ENCODE results near the gene PGAP3. TPM values are rescaled to one million over a fixed set of nuclear protein-coding genes. Genes with fewer than 3 reads are reported as not detected.
A peak's percentile ranks its signal among the peaks of the same experiment; 100 is the strongest.

Gene PGAP3
- total RNA-seq, 1 donor from 2014 or later = 9.7 TPM

DNA sequence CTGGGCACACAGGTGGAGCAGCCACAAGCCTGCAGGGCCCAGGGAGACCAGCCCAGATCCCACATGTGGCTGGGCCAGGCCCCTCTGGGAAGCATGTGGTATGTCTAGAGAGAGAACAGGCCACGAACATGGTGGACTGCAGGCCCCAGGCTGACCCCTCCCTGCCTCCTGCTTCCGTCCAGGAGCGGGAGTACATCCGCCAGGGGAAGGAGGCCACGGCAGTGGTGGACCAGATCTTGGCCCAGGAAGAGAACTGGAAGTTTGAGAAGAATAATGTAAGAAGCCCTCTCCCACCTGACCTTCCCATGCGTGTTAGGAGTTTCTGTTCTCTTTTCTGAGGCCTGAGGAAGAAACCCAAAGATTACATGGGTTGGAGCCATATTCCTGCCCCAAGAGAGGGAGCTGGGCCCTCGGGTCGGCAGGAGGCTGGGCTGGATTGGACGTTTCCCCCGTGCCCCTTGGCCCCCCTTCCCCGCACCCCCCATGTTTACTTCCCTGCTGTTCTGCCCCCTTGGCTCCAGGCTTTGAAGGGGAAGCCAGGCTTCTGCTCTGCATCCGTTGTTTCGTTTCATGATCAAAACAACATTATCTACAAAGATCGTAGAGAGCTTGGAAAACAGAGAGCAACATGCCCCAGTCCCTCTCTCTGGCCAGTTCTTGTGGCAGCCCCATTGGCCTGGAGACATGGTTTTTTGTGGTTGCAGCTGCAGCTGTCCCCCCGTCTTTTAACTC, 28.4 kb downstream of the PGAP3 start:
- no peak for DNase-seq

DNA sequence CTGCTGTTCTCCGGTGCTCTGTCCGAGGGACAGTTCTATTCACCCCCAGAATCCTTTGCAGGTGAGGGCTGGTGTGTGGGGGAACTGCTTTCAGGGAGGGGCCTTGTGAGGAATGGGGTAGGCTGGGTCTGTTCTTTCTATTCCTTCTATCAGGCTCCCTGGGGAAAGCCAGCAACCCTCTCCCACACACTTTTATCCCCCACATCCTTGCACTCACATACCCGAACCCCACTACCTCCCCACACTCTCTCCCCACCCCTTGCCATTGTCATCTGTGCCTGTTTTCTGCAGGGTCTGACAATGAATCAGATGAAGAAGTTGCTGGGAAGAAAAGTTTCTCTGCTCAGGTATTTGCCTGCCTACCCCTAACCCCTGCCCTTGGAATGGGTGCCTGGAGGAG, 29.1 kb downstream of the PGAP3 start:
- DNase-seq = no peak

DNA sequence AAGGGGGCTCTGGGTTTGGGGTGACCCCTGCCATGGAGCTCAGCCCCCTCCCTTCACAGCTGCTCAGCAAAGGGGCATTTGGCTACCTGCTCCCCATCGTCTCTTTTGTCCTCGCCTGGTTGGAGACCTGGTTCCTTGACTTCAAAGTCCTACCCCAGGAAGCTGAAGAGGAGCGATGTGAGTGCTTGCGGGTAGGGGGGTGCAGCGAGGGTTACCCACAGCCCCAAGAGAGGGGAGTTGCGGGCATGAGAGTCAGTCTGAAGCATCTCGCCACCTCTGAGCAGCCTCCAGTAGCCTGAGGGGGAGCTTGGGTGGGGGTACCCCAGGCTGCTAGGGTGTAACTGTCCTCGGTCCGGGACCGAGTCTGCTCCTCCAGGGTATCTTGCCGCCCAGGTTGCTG, 29.5 kb downstream of the PGAP3 start:
- DNase-seq = no peak

DNA sequence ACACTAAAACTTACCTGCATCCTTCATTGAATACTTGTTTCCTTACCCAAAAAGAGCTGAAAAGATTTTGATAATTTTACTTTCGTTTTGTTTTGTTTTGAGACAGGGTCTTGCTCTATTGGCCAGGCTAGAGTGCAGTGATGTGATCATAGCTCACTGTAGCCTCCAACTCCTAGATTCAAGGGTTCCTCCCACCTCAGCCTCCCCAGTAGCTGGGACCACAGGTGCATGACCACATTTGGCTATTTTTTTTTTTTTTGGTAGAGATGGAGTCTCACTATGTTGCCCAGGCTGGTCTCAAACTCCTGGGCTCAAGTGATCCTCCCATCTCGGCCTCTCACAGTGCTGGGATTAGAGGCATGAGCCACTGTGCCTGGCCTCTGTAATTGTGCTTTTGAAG, 32.8 kb downstream of the PGAP3 start:
- no peak for DNase-seq

DNA sequence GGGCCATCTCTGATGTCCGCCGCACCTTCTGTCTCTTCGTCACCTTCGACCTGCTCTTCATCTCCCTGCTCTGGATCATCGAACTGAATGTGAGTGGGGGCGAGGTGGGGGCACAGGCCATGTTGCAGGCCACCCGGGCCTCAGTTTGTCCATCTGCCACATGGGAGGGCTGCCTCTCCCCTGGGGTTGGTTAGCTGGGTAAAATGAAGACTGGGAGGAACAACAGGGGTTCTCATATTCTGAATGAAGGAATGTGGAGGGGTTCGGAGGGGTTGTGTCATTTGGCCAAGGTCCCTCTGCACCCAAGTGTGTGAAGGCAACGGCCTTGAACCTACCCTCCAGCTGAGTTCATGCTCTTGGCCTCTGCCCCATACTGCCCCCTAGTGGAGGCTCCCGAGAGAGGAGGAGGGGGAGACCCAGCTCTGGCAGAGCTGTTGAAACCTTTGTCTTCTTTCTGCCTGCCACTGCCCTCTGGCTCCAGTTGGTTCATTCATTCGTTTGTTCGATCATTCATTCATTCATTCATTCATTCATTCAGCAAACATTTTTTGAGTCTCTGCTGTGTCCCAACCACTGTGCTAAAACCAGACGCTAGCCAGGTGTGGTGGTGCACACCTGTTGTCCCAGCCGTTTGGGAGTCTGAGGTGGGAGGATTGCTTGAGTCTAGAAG, 34.1 kb downstream of the PGAP3 start:
- DNase-seq = no peak

DNA sequence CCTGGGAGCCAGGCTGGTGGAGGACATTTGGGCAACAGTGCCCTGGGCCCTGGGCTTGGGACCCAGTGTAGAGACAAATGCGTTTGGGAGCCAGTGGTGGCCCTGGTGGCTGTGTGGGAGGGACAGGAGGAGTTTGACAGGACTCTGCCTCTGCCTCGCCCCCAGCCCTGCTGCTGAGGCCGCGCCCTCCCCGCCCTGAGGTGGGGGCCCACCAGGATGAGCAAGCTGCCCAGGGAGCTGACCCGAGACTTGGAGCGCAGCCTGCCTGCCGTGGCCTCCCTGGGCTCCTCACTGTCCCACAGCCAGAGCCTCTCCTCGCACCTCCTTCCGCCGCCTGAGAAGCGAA, 34.6 kb downstream of the PGAP3 start:
- no peak for DNase-seq

DNA sequence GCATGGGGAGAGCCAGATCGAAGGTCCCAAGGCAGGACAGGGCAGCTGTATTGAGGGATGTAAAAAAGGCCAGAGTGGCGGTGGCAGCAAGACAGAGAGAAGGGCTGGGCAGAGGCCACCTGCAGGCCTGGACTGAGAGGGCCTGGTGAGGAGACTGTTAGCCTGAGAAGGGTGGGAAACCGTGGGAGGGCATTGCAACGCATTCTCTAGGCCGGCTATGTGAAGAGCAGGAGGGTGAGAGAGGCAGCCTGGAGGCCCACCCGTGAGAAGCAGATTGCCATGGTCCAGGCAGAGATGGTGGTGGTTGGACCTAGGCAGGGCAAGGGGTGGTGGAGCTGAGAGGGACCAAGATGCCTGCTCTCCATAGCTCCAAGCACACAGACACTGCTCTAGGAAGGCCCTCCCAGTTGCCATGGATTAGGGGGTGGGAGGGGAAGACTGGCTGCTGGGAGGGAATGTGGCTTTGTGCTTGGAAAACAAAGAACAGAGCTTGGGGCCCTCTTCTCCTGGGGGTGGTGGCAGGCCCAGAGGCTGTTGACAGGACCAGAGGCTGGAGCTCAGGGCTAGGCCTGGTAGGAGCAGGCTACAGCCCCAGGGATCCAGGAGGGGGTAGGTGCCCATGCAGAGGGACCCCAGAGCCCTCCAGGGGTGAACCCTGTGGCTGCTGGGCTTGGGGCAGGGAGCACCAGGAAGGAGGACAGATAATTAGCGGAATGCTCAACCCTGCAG, 35.1 kb downstream of the PGAP3 start:
- no peak for DNase-seq

DNA sequence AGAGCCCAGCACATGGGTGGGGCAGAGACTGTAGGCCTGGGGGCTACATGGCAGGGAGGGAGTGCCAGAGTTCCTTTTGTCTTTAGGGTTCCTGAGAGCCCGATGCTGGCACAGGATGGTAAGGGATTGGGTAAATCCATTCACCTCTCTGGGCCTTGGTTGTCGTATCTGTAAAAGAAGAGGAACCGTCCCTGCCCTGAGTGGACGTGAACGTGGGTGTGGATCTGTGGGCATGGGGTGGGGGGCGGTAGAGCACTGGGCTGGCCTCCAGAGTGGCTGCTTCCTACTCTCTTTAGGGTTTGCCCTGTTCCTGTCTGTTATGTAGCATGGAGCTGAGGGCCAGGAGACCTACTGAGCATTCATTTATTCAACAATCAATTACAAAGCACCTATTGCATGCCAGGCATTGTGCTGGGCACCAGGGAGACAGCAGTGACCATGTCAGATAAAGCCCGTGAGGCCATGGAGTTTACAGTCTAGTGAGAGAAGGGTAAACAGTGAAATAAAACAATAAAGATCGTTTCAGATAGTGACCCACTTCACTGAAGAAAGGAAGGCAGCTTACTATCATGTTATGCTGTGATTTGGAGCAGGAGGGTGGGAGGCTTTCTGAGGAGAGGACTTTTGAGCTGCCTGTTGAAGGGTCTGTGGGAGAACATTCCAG, 35.8 kb downstream of the PGAP3 start:
- DNase-seq = no peak

DNA sequence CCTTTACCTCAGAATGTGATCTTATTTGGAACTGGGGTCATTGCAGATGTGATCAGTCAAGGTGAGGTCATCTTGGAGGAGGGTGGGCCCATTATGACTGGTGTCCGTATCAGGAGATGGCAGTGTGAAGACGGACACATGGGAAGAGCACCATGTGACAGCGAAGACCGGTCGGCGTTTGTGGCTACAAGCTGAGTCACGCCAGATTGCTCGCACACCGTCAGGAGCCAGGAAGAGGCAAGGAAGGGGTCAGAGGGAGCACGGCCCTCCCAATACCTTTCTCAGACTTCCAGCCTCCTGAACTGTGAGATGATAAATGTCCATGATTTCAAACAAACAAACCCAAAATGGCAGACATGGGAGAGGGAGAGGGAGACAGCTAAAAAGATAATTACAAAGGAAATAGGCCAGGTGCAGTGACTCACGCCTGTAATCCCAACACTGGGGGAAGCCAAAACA, 37.7 kb downstream of the PGAP3 start:
- DNase-seq = no peak

DNA sequence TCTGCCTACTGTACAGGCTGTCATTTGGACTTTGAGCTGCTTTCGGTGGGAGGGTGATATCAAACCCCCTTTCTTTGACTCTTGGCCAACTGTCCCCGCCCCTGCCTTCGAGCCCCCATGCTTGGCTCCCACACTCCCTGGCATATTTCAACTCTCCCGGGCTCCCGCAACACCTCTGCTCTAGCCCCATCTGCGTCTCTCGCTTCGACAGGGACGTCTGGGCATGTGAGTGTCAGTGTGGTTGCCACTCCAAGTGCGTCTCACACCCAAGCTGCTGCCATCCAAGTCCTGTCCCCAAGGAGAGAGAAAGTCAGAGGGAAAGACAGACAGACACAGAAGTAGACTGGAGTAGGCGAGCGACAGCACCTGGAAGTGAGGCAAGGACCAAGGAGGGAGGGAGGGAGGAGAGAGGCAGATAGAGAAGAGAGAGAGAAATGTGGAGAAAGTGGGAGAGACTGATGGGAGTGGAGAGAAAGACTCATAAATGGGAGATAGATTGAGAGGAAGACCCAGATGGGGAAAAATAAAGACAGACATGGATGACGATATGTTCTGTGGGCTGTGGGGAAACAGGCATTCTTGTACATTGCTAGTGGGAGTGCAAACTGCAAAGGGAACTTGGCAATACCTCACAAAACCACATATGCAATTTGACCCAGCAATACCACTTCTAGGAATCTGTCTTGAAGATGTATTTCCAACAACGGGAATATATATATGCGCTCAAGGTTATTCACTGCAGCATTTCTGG, 39.1 kb downstream of the PGAP3 start:
- peak; percentile 59 for DNase-seq

DNA sequence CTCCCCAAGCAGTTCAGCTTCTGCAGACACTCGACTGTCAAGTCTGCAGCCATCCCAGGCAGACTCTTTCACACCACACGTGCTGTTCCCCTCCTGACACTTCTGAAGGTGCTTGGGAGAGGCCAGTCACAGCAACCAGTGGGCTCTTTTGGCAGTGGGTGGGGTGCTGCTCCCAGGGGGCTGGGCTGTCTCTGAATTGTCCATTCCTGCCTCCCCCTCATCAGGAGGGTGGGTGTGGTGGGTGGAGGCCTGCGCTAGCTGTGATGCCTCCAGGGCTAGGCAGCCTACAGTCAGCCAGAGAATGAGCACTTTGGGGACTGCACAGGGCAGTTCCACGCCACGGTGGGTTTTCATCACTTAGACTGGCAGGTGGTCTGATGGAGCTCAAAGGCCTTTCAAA, 40.6 kb downstream of the PGAP3 start:
- no peak for DNase-seq

DNA sequence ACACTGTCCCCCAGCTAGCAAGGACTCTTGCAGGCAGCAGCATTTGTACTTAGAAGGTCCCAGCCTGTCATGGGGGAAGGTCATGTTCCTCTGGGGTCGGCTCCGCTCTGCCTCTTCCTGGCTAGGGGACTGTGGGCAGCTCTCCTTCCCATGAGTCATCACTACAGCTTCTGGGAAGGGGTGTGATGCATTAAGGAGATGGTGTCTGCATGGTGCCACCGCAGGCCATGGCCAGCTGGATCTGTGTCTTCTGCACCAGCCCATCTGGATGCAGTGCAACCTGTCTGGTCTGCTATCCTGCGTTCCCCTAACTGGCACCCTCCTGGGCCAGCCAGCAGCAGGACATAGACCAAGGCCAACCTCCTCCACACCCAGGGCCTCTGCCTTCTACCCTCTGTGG, 44.6 kb downstream of the PGAP3 start:
- DNase-seq = no peak

DNA sequence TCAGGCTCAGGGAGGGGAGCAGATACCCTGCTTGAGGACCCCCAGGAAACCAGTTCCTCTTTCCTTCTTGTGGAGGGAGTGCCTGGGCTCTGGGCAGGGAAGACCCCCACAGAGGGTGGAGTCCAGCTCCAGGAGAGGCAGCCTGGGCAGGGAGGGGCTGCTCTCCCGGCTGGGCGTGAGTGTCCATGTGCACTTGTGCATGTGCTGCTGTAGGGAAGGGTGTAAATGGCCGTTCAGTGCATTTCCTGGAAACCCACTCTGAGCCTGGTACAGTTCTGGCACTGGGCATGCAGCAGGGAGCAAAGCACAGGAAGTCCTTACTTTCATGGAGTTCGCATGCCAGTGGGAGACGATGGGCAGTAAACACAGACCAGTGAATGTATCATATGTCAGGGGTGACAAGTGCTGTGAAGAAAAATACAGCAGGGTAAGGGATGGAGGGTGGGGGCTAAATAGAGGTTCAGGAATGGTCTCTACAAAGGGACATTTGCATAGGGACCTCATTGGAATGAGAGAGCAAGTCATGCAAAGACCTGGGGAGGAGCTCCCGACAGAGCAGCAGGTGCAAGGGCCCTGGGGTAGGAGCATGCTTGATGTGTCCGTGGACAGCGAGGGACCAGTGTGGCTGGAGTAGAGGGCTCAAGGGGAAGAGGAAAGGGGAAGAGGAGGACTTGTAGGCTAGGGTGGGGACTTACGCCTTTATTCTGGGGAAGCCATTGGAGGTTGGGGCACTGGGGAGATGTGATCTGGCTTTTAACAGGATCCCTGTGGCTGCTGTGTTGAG, 45.4 kb downstream of the PGAP3 start:
- no peak for DNase-seq

DNA sequence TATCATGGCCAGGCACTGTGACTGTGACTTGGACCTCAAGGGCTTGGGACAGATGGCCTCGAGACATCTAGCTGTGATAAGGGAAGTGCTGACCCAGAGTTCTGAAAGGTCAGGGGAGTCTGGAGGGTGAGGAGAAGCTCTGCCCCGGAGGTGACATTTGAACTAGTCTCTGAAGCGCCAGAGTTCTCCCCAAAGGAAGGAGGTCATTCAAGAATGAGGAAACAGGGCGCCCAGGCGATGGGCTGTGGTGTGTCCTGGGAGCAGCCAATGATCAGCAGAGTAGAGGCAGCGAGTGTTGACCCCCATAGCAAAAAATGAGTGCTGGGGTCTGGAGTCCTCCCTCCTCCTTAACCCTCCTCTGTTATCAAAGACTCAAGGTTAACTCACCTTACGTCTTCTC, 46.0 kb downstream of the PGAP3 start:
- no peak for DNase-seq

DNA sequence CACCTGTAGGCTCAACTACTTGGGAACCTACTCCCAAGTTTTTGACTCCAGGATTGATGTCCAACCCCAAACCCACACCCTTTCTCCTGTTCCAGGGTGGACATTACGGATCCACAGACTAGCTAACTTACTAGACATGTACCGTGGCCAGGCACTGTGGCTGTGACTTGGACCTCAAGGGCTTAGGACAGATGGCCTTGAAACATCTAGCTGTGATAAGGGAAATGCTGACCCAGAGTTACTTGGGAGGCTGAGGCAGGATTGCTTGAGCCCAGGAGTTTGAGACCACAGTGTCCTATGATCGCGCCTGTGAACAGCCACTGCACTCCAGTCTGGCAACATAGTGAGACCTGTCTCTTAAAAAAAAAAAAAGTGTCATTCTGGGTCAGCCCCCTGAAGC, 46.8 kb downstream of the PGAP3 start:
- DNase-seq = no peak

DNA sequence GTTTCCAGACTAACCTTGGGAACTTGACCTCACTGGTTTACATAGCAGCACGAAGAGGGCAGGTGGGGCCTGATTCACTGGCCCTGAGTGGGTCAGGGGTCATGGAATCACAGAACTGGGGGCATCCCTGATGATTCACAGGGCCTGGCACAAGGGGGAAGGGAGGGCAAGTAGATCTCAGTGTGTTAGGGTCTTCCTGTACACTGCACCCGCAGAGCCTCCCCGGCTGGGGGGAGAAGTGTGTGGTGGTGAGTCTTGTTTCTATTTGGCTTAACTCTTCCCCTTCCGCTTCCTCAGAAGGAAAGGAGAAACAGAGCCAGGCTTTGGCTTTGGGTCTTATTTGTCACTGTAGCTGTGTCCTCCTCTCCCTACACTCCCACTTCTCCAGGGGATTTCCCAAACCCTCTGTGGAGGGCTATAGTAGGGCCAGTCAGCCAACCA, 47.2 kb downstream of the PGAP3 start:
- no peak for DNase-seq

DNA sequence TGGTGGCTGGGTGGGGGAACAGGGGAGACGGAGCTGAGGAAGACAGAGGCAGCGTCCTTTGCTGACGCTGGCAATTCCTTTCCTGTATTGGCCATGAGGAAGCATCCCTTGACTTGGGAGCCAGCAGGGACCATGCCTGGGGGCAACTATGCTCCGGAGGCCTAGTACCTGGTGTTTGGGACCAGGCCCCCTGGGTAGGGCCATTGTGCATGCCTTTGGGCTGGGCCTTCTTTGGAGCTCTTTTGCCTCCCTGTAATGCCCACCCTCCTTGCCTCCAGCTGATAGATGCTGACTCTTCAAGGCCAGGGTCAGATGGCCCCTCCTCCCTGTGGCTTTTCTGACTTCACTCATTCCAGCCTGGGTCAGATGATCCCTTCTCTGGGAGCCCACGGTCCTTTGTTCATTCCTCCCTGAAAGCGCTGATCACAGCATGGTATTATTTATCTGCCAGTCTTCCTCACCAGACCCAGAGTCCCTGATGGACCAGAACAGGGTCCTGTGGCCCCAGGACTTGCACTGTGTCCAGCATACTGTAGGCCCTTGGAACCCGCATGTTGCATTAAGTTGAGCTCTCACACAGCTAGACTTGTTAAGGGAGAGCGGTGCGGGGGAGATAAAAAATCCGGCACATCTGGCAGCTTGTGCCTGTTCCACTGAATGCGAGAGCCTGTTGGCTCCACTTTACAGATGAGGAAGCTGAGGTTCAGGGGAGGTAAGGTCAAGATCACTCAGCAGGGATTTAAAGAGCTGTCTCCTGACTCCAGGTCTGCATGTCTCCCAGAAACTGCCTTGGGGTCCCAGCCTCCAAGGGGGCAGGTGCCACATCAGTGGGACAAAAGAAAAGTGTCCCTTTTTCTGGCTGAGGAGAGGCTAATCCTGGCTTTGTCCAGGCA, 48.0 kb downstream of the PGAP3 start:
- DNase-seq = no peak

DNA sequence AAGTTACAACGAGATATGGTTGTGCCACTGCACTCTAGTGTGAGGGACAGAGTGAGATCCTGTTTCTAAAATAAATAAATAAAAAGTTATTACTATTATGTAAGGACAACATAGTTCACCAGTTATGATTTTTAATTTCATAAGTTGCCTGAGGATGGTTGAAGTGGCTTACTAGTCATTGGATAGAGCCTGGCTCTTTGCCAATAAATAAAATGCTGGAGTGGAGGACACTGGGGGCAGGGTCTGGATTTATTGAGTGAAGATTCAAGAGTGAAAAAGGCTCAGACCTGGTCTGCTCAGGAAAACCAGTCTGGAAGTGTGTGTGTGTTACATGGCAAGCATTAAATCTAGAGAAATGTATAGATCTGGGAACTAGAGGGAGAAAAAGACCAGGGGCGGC, 48.8 kb downstream of the PGAP3 start:
- no peak for DNase-seq

DNA sequence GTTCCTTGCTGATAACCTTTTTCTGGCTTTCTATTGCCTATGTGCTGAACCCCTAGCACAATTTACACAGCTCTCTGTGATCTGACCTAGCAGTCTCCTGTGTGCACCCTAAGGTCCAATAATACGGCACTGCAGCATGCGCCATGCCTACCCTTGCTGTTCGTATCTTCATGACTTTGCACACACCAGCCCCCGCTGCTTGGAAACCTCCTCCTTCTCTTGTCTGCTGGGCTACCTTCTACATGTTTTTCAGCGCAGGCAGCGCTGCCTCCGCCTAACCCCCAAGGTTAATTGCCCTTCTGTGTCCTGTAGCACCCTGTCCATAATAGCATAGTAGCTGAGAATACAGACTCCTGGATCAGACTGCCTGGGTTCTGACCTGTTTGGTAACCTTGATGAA, 49.5 kb downstream of the PGAP3 start:
- no peak for DNase-seq

Measured in skin of body (tissue), 2 donors.